Sigmoid colon (tissue), 4 donors: Measurements from ENCODE around the gene NR4A3.

Experiments
- EP300 ChIP-seq, 4 donors: sonication (generic); formaldehyde crosslinking; IDR thresholded peaks; one replicate each; pipeline ENCODE4 v1.6.1; 2017; ENCODE audit warnings: antibody characterized with exemption in 4 of 4
- POLR2A ChIP-seq, 2 donors: fragments of 450-650 bp; IDR thresholded peaks; one replicate each; pipeline ENCODE4 v1.6.1; 2016; ENCODE audit warnings: antibody characterized with exemption in 2 of 2, mild to moderate bottlenecking in 2 of 2, moderate library complexity in 2 of 2
- POLR2AphosphoS5 ChIP-seq, 4 donors: sonication (generic); formaldehyde crosslinking; IDR thresholded peaks; one replicate each; pipeline ENCODE4 v1.6.1; 2017; ENCODE audit warnings: antibody characterized with exemption in 4 of 4
- TF ChIP-seq, protein P1 (sequence below), 4 experiments: fragments of 450-650 bp in 3 of 4; fragments of 200-600 bp in 1 of 4; IDR thresholded peaks; one replicate each; pipeline ENCODE4 v1.5.1; 2016 to 2019; ENCODE audit warnings: antibody characterized with exemption in 4 of 4, mild to moderate bottlenecking in 3 of 4, moderate library complexity in 2 of 4

DNA sequence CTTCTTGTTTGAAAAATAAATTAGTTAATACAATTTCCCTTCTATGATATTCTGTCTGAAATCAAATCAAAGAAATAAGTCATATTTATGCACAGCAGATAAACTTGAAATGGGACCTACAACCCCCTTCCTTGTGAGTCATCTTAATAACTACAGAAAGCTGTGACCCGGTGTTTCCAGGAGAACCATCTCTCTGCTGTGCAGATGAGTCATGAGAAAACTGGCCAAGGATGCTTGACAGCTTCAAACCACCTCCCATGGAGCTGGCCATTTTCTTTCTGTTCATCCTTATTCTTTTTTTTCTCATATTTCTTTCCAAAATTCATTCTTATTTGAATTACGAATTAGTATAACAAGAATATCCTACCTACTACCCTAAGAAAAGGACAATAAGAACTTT is 43.4 kb upstream of the NR4A3 start:
- TF ChIP-seq, protein P1, sequence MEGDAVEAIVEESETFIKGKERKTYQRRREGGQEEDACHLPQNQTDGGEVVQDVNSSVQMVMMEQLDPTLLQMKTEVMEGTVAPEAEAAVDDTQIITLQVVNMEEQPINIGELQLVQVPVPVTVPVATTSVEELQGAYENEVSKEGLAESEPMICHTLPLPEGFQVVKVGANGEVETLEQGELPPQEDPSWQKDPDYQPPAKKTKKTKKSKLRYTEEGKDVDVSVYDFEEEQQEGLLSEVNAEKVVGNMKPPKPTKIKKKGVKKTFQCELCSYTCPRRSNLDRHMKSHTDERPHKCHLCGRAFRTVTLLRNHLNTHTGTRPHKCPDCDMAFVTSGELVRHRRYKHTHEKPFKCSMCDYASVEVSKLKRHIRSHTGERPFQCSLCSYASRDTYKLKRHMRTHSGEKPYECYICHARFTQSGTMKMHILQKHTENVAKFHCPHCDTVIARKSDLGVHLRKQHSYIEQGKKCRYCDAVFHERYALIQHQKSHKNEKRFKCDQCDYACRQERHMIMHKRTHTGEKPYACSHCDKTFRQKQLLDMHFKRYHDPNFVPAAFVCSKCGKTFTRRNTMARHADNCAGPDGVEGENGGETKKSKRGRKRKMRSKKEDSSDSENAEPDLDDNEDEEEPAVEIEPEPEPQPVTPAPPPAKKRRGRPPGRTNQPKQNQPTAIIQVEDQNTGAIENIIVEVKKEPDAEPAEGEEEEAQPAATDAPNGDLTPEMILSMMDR (IDR thresholded peaks at IDR 0.05), result no peak
- no peak for TF ChIP-seq POLR2A (IDR thresholded peaks at IDR 0.05)
- no peak for TF ChIP-seq EP300 (IDR thresholded peaks at IDR 0.05)
- no peak for TF ChIP-seq POLR2AphosphoS5 (IDR thresholded peaks at IDR 0.05)
